ENCODE results near the gene ZDHHC16.

GRCh38 chr10:97490592-97490991 is 44.6 kb downstream of the ZDHHC16 start:
- TF ChIP-seq CTCF (tag by site-specific recombination; IDR thresholded peaks at IDR 0.05) = no peak
- no peak for TF ChIP-seq KLF9 (tag by site-specific recombination; IDR thresholded peaks at IDR 0.05; ENCODE audit: low read depth)
- TF ChIP-seq SETDB1 (IDR thresholded peaks at IDR 0.05; ENCODE audit: insufficient read length, low read length) = no peak
- no peak for TF ChIP-seq ZBTB7A (tag by site-specific recombination; IDR thresholded peaks at IDR 0.05; ENCODE audit: low read depth)
- TF ChIP-seq REST (tag by site-specific recombination; IDR thresholded peaks at IDR 0.05) = no peak
- TF ChIP-seq WT1 (tag by site-specific recombination; IDR thresholded peaks at IDR 0.05) = no peak
- no peak for TF ChIP-seq ZFP37 (tag by site-specific recombination; IDR thresholded peaks at IDR 0.05)
- TF ChIP-seq ZNF239 (tag by site-specific recombination; IDR thresholded peaks at IDR 0.05) = no peak
- TF ChIP-seq ZNF660 (tag by site-specific recombination; IDR thresholded peaks at IDR 0.05) = no peak
